ENCODE measurements around the gene GPR107.
A peak's percentile ranks its signal among the peaks of the same experiment; 100 is the strongest.
"Not testable (repeated sequence)": the region's sequence is repeated elsewhere in the genome, so short reads cannot be mapped to it uniquely, and the experiment has no call there.

The GPR107 gene

DNA sequence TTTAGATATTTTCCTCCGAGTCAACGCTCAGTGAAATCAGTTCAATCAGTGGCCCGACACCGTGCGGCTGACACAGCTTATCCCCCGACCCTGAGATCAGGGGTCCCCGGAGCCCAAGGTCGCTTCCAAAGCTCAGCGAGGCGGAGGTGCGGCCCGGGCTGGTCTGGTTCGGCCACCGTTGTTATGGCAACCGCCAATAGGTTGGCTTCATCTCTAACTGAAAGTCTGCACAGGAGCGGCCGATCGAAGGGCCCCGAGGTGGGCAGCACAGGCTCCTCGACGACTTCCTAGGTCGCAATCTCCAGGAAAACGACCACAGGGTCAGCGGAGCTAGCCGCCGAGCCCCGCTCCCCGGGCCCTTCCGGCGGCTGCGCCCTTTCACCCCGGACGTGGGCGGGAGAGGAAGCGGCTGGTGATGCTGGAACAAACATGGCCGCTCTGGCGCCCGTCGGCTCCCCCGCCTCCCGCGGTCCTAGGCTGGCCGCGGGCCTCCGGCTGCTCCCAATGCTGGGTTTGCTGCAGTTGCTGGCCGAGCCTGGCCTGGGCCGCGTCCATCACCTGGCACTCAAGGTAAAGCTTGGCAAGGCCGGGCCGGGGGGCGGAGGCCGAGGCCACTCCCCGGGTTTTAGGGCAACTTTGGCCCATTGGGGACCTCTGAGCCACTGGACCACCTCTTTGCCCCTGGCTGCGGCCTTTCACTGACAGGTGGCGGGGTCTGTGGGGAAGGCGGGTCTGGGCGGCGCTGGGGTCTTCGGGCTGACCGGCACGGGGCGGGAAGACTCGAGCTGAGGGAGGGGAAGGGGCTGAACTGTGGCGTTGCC is at the start of gene GPR107:
GPR107 (plus strand) TSS at position 403 of the 821 bp plus-strand sequence; CDS start at position 430, 27 bp downstream.
- peak; percentile 73 to 75 for DNase-seq

- DNase-seq: no peak
Measured at GRCh38 chr9:130003943-130004552, 49.7 kb upstream of the GPR107 start.

GRCh38 chr9:130006952-130007351 is 46.8 kb upstream of the GPR107 start:
- not testable (repeated sequence) for DNase-seq

DNA sequence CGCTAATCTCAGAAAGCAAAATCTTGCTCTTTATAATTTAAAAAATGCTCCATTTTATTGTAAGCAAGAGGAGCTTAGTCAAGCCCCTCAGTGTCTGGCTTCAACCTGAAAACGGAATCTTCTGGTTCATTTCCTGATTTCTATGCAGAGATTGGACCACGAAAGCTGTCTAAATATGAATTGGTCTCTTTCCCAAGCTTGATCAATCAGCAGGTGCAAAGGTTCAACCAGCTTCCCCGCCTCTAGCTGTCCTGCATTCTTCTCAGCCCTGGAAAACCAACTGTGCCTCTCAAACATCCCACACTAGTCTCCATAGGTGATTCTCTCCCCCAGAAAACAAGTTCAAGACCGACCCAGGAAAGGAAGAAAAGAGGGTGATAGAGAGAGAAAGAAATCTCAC is 45.2 kb upstream of the GPR107 start:
- DNase-seq: no peak

DNA sequence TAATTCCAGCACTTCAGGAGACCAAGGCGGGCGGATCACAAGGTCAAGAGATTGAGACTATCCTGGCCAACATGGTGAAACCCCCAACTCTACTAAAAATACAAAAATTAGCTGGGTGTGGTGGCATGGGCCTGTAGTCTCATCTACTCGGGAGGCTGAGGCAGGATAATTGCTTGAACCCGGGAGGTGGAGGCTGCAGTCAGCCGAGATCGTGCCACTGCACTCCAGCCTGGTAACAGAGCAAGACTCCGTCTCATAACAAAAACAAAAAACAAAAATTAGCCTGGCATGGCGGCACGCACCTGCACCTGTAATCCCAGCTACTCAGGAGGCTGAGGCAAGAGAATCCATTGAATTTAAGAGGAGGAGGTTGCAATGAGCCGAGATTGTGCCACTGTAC is 44.2 kb upstream of the GPR107 start:
- not testable (repeated sequence) for DNase-seq

DNA sequence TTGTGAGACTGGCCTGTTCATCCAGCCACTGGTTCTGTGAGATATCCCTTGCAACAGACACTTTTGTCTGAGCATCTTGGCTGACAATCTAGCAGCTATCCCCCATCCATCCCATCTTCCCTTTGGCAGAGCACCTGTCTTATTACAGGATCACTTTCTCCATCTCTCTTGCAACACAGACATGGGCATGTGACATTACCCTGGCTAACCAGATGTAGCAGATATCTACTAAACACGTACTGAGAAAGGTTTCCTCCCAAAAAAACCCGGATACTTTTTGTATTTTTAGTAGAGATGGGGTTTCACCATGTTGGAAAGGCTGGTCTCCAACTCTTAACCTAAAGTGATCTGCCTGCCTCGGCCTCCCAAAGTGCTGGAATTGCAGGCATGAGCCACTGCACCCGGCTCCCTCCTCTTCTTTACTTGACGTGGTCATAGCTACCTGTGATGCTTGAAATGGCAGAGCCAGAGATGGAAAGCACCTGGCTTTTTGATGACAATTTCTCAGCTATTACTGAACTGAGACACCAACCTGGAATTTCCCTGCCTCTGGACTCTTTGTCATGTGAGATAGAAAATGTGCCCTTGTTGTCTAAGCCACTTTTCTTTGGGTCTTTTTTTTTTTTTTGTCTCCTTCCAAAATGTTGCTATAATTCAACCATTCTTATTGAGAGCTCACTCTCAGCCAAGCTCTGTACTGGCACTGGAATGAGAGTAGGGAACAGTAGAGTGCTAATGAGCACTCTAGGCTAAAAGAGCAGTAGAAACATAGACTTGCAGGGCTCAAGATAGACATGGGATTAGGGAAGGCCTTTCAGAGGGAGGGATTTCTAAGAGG is 43.3 kb upstream of the GPR107 start:
- DNase-seq: peak in 1 of 2 experiments; percentile 46

DNA sequence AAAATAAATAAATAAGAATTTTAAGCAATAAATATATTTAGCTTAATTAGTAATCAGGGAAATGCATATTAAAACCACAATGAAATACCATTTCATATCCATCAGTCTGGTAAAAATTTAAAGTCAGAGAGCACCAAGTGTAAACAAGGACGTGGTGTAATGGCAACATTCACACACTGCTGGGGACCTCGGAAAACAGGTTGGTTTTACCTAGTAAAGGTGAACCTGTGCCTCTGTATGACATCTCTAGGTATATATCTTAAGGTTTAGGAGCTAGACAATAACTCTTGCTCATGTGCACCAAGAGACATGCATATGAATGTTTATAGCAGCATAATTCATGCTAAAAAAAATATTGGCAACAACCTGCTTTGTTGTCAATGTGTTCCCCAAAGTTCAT is 40.4 kb upstream of the GPR107 start:
- no peak for DNase-seq

GRCh38 chr9:130015353-130016019 is 38.2 kb upstream of the GPR107 start:
- DNase-seq: no peak

DNA sequence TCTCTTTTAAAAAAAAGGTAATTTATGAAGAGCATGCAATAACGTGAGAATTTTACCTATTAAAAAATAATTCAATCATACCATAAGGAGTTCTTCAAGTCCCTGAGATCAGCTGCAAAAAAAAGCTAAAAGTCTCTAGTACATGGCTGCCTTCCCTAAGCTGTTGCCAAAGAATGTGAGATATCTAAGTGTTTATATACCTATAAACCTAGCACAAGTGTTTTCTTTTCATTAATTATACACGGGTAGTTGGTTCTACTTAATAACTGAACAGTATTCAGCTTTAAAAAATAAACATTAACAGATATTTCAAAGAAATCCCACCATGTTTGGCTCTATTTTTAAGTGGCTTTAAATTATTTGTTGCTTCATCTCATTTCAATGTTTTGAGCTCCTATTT is 36.6 kb upstream of the GPR107 start:
- no peak for DNase-seq

- not testable (repeated sequence) for DNase-seq
Measured at GRCh38 chr9:130017510-130017909, 36.2 kb upstream of the GPR107 start.

- DNase-seq: no peak
Measured at GRCh38 chr9:130018265-130018664, 35.4 kb upstream of the GPR107 start.

GRCh38 chr9:130020618-130021017 is 33.1 kb upstream of the GPR107 start:
- no peak for DNase-seq

DNA sequence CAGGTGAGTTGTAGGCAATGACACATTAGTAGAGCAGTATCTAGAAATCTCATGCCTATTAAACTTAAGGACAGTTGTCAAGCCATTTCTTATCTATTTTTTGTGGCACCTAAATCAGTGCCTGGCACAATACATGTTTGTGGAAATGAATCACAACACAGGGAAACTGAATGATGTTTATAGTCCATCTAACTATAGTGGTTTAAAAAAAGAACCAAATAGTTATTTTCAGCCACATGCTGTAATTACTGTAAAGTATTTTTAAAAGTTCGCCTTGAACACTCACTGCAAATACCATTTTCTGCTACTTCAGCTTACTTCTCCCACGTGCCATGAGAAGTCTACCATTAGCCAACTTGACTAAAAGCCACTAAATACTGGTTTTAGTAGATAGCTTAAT is 32.6 kb upstream of the GPR107 start:
- no peak for DNase-seq

DNA sequence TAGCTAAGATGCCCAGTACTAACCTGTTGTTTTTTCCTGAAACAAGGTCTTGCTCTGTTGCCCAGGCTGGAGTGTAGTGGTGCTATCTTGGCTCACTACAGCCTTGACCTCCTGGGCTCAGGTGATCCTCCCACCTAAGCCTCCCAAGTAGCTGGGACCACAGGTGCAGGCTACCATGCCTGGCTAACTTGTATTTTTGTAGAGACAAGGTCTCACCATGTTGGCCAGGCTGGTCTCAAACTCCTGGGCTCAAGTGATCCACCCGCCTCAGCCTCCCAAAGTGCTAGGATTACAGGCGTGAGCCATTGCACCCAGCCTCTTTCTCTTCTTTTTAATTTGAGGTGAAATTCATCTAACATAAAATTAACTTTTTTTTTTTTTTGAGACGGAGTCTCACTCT is 31.9 kb upstream of the GPR107 start:
- not testable (repeated sequence) for DNase-seq

DNA sequence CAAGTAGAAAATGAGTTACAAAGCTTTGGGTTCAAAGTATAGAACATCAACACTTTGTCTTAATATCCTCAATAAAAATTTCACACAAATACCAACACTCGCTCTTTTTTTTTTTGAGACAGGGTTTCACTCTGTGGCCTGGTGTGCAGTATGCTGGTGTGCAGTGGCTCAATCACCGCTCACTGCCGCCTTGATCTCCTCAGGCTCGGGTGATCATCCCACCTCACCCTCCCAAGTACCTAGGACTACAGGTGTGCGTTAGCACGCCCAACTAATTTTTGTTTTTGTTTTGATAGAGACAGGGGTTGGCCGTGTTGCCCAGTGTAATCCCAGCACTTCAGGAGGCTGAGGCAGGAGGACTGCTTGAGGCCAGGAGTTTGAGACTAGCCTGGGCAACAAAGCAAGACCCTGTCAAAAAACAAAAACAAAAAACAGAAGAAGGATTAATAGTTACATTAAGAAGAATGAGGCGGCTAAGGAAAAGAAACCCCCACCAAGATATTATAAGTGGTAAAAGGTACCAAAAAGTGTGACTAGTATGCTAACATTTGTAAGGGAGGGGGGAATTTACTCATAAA is 31.1 kb upstream of the GPR107 start:
- no peak for DNase-seq

DNA sequence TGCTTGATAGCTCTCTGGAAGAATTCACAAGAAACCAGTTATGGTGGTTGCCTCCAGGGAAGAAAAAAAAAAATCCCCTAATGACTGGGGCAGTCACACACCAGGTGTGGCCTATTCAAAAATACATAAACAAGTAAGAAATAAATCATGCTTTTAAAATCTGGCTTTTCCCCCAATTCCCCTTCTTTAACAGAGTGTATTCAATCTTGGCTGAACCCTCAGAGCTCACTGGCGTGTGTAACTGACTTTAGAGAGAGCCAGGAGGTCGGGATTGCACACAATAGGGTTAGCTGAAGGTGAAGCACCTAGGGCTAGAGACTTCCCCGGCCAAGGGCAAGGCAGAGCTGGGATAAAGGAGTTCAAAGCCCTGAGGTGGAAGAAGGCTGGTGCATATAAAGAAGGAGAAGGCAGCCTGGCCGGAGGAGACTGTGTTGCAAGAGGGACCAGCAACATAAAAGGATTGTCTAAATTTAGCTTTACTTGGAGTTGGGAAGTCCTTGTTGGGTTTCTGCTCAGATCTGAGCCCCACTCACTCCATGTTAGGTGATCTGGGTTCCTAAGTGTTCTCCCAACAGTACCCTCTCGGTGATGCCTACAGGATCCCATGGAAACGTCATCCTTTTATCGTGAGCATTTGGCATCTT is 30.4 kb upstream of the GPR107 start:
- DNase-seq: no peak

GRCh38 chr9:130023994-130024596 is 29.6 kb upstream of the GPR107 start:
- DNase-seq: no peak

GRCh38 chr9:130024597-130024994 is 29.1 kb upstream of the GPR107 start:
- DNase-seq: no peak

- no peak for DNase-seq
Measured at GRCh38 chr9:130026583-130027340, 26.9 kb upstream of the GPR107 start.

DNA sequence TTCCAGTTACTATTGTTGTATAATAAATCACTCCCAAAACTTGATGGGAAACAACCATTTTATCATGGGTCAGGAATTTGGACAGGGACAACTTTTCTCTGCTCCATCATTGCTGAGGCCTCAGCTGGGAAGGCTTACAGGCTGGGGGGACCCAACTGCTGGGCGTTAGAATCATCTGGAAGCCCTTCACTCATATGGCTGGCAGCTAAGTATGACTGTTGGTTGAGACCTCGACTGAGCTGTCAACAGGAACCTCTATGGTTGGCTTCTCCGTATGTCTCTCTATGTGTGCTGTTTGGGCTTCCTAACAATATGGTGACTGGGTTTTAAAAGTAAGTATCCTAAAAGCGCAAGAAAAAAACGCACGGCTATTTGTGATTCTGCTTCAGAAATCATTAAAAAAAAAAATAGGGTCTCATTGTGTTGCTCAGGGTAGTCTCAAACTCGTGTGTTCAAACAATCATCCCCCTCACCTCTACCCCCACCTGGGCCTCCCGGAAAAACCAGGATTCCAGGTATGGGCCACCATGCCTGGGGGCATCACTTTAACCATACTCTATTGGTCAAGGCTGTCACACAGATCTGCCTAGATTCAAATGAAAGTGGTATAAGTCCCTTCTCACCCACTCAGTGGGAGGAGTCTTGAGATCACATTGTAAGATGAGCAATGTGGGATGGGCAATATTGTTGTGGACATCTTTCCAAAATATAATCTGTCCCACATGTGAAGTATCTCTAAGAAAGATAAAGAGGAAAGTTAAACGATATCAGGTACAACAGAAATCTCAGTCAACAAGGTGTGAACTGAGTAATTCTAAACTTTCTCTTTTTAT is 26.0 kb upstream of the GPR107 start:
- no peak for DNase-seq

Data from stimulated activated CD4-positive, alpha-beta T cell treated with anti-CD3 and anti-CD28 coated beads, Interleukin-4, amount 100 ng/mL, for 4 hours (primary cell).